Gastrocnemius medialis (tissue), 4 donors: ENCODE results near the gene LCN12. TPM values are rescaled to one million over a fixed set of nuclear protein-coding genes. Genes with fewer than 3 reads are reported as not detected.
A peak's percentile ranks its signal among the peaks of the same experiment; 100 is the strongest.

Experiments used
- ATAC-seq, 2 donors: fragments of 150-250 bp; one replicate each; pipeline ENCODE4 v1.9.1; 2016
- DNase-seq, 2 donors: peaks; one replicate each; pipeline ENCODE4 v3.0.0-alpha.2; 2019
- H3K27ac ChIP-seq, 4 donors: fragments of 200-600 bp; sonication (generic); 1 replicate in 1 of 4; 2 replicates in 3 of 4; pipeline ENCODE4 v1.5.1; 2016 to 2018; ENCODE audit warnings: mild to moderate bottlenecking in 2 of 4, moderate library complexity in 1 of 4
- H3K27me3 ChIP-seq, 3 donors: fragments of 200-600 bp; sonication (generic) in 2 of 3; 1 replicate in 1 of 3; 2 replicates in 2 of 3; pipeline versions ENCODE4 v1.5.1 to v1.6.0; 2016 to 2019; ENCODE audit warnings: mild to moderate bottlenecking in 1 of 3, moderate library complexity in 1 of 3
- H3K36me3 ChIP-seq, 2 donors: fragments of 200-600 bp; sonication (generic) in 1 of 2; one replicate each; pipeline ENCODE4 v1.5.1; 2017 to 2018
- H3K4me1 ChIP-seq, 2 donors: fragments of 200-600 bp; sonication (generic) in 1 of 2; one replicate each; pipeline ENCODE4 v1.5.1; 2016 to 2017; ENCODE audit warnings: mild to moderate bottlenecking in 2 of 2
- H3K4me3 ChIP-seq, 4 donors: fragments of 200-600 bp; sonication (generic) in 3 of 4; 1 replicate in 1 of 4; 2 replicates in 3 of 4; pipeline ENCODE4 v1.5.1; 2016 to 2019; ENCODE audit warnings: mild to moderate bottlenecking in 2 of 4
- H3K9me3 ChIP-seq, 3 donors: fragments of 200-600 bp; sonication (generic) in 2 of 3; 1 replicate in 1 of 3; 2 replicates in 2 of 3; pipeline ENCODE4 v1.5.1; 2016 to 2019
- CTCF ChIP-seq, 5 experiments: fragments of 450-650 bp in 3 of 5; fragments of 200-600 bp in 2 of 5; sonication (generic) in 2 of 5; IDR thresholded peaks in 4 of 5; conservative IDR thresholded peaks in 1 of 5; 1 replicate in 4 of 5; 2 replicates in 1 of 5; pipeline ENCODE4 v1.5.1; 2016 to 2019; ENCODE audit warnings: antibody characterized with exemption in 5 of 5, mild to moderate bottlenecking in 3 of 5, moderate library complexity in 3 of 5
- POLR2A ChIP-seq, 2 donors: fragments of 450-650 bp; IDR thresholded peaks; one replicate each; pipeline ENCODE4 v1.6.1; 2017; ENCODE audit warnings: antibody characterized with exemption in 2 of 2, mild to moderate bottlenecking in 2 of 2, moderate library complexity in 2 of 2
- in situ Hi-C, 4 donors: fragments of 200-750 bp; cut with MboI; loops; one replicate each; pipeline versions ENCODE4 v1.15.0 to v1.8.0; 2017; ENCODE audit warnings: low sequenced_read_pairs in 4 of 4
- intact Hi-C: fragments of 100-400 bp; cut with DNase I; formaldehyde crosslinking; loops from one replicate; pipeline ENCODE4 v1.15.1; 2023; ENCODE audit warnings: low total_unique reads
- total RNA-seq, 4 donors: library from RNA; depleted of rRNA; stranded (reverse); fragments of >200 nt; gene quantifications; one replicate each; pipeline versions ENCODE4 v1.1.0 to v1.2.3, GENCODE V29; 2016

Gene LCN12
- total RNA-seq, 4 donors from 2014 or later = not detected

DNA sequence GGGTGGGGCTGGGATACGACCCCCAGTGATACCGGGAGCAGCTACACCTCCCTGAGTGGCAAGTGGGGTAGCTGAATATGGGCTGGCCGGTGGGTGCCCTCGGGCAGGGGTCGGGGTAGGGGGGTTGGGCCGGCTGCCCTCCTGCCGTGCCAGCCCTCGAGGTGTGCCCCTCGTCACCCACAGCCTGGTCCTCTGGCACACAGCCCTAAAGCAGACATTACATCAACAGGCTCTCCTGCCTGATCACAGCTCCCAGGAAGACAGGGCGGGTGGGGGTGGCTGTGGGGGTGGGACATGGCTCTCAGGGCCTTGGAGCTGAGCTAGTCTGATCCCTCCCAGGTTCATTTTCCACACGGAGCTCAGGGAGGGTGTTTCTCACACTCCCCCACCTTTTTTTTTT lies 30.8 kb upstream of the LCN12 start:
- Histone ChIP-seq H3K9me3 (no peaks in the 10 kb centered on the region), H3K27me3 (no peaks in the 10 kb centered on the region), H3K36me3 (peaks cover 0 to 31% of the 10 kb centered on the region in 2 donors), H3K27ac (peak overlapping the region in 1 of 4 donors; percentile 51), H3K4me3 (no peak overlapping the region), H3K4me1 (peaks cover 8 to 27% of the 10 kb centered on the region in 2 donors)
- in situ Hi-C loops = no loop called here
- DNase-seq (no peak), ATAC-seq (no peak)
- no peak for TF ChIP-seq POLR2A (IDR thresholded peaks at IDR 0.05)
- no peak for TF ChIP-seq CTCF (IDR thresholded peaks at IDR 0.05 in 4 of 5, conservative IDR thresholded peaks at IDR 0.05 in 1 of 5)
- intact Hi-C loops = no loop called here

- Histone ChIP-seq H3K9me3 (no peaks in the 10 kb centered on the region), H3K36me3 (peaks cover 0 to 28% of the 10 kb centered on the region in 2 donors), H3K27ac (peak overlapping the region in 2 of 4 donors; percentile 18 to 51), H3K27me3 (no peaks in the 10 kb centered on the region), H3K4me1 (peaks cover 8 to 28% of the 10 kb centered on the region in 2 donors), H3K4me3 (no peak overlapping the region)
- TF ChIP-seq CTCF (IDR thresholded peaks at IDR 0.05 in 4 of 5, conservative IDR thresholded peaks at IDR 0.05 in 1 of 5) (no peak), POLR2A (IDR thresholded peaks at IDR 0.05) (no peak)
- intact Hi-C loops (no loop called here), in situ Hi-C loops (no loop called here)
- peak in 1 of 2 donors; percentile 35 for ATAC-seq
- no peak for DNase-seq
Observed at GRCh38 chr9:136921718-136922117, 30.4 kb upstream of the LCN12 start.

GRCh38 chr9:136922540-136922939 lies 29.5 kb upstream of the LCN12 start:
- Histone ChIP-seq H3K27ac (no peak overlapping the region), H3K9me3 (no peaks in the 10 kb centered on the region), H3K27me3 (no peaks in the 10 kb centered on the region), H3K4me1 (peaks cover 12 to 33% of the 10 kb centered on the region in 2 donors), H3K4me3 (no peak overlapping the region), H3K36me3 (peaks cover 0 to 20% of the 10 kb centered on the region in 2 donors)
- TF ChIP-seq CTCF (IDR thresholded peaks at IDR 0.05 in 4 of 5, conservative IDR thresholded peaks at IDR 0.05 in 1 of 5) (no peak), POLR2A (IDR thresholded peaks at IDR 0.05) (no peak)
- ATAC-seq = no peak
- in situ Hi-C loops = no loop called here
- DNase-seq = no peak
- intact Hi-C loops = no loop called here

DNA sequence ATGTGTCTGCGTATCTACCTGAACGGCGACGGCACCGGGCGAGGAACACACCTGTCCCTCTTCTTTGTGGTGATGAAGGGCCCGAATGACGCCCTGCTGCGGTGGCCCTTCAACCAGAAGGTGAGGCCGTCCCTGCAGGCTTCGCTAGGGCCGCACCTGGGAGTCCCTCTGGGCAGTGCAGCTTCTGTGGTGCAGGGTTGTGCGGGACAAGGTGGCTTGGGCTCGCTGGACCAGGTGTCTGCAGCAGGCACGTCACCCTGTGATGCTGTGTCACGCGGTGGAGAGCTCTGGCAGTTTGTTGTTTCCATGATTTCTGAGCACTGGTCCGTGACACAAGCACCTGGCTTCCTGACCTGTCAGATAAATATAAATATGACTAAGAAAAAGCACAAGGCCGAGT lies 28.2 kb upstream of the LCN12 start:
- intact Hi-C loops = no loop called here
- Histone ChIP-seq H3K36me3 (peaks cover 0 to 15% of the 10 kb centered on the region in 2 donors), H3K27me3 (no peaks in the 10 kb centered on the region), H3K4me3 (no peak overlapping the region), H3K27ac (peak overlapping the region in 1 of 4 donors; percentile 9), H3K4me1 (peaks cover 21 to 47% of the 10 kb centered on the region in 2 donors), H3K9me3 (no peaks in the 10 kb centered on the region)
- ATAC-seq (no peak), DNase-seq (no peak)
- no peak for TF ChIP-seq POLR2A (IDR thresholded peaks at IDR 0.05)
- TF ChIP-seq CTCF (IDR thresholded peaks at IDR 0.05 in 4 of 5, conservative IDR thresholded peaks at IDR 0.05 in 1 of 5) = no peak
- in situ Hi-C loops = no loop called here
